Gastrocnemius medialis (tissue), 4 donors: Measurements from ENCODE around the gene PHF12. TPM values are rescaled to one million over a fixed set of nuclear protein-coding genes. Genes with fewer than 3 reads are reported as not detected.

ENCODE experiments used
- ATAC-seq, 2 donors: fragments of 150-250 bp; one replicate each; pipeline ENCODE4 v1.9.1; 2016
- DNase-seq, 2 donors: peaks; one replicate each; pipeline ENCODE4 v3.0.0-alpha.2; 2019
- H3K27ac ChIP-seq, 4 donors: fragments of 200-600 bp; sonication (generic); 1 replicate in 1 of 4; 2 replicates in 3 of 4; pipeline ENCODE4 v1.5.1; 2016 to 2018; ENCODE audit warnings: mild to moderate bottlenecking in 2 of 4, moderate library complexity in 1 of 4
- H3K27me3 ChIP-seq, 3 donors: fragments of 200-600 bp; sonication (generic) in 2 of 3; 1 replicate in 1 of 3; 2 replicates in 2 of 3; pipeline versions ENCODE4 v1.5.1 to v1.6.0; 2016 to 2019; ENCODE audit warnings: mild to moderate bottlenecking in 1 of 3, moderate library complexity in 1 of 3
- H3K36me3 ChIP-seq, 2 donors: fragments of 200-600 bp; sonication (generic) in 1 of 2; one replicate each; pipeline ENCODE4 v1.5.1; 2017 to 2018
- H3K4me1 ChIP-seq, 2 donors: fragments of 200-600 bp; sonication (generic) in 1 of 2; one replicate each; pipeline ENCODE4 v1.5.1; 2016 to 2017; ENCODE audit warnings: mild to moderate bottlenecking in 2 of 2
- H3K4me3 ChIP-seq, 4 donors: fragments of 200-600 bp; sonication (generic) in 3 of 4; 1 replicate in 1 of 4; 2 replicates in 3 of 4; pipeline ENCODE4 v1.5.1; 2016 to 2019; ENCODE audit warnings: mild to moderate bottlenecking in 2 of 4
- H3K9me3 ChIP-seq, 3 donors: fragments of 200-600 bp; sonication (generic) in 2 of 3; 1 replicate in 1 of 3; 2 replicates in 2 of 3; pipeline ENCODE4 v1.5.1; 2016 to 2019
- CTCF ChIP-seq, 5 experiments: fragments of 450-650 bp in 3 of 5; fragments of 200-600 bp in 2 of 5; sonication (generic) in 2 of 5; IDR thresholded peaks in 4 of 5; conservative IDR thresholded peaks in 1 of 5; 1 replicate in 4 of 5; 2 replicates in 1 of 5; pipeline ENCODE4 v1.5.1; 2016 to 2019; ENCODE audit warnings: antibody characterized with exemption in 5 of 5, mild to moderate bottlenecking in 3 of 5, moderate library complexity in 3 of 5
- POLR2A ChIP-seq, 2 donors: fragments of 450-650 bp; IDR thresholded peaks; one replicate each; pipeline ENCODE4 v1.6.1; 2017; ENCODE audit warnings: antibody characterized with exemption in 2 of 2, mild to moderate bottlenecking in 2 of 2, moderate library complexity in 2 of 2
- in situ Hi-C, 4 donors: fragments of 200-750 bp; cut with MboI; loops; one replicate each; pipeline versions ENCODE4 v1.15.0 to v1.8.0; 2017; ENCODE audit warnings: low sequenced_read_pairs in 4 of 4
- intact Hi-C: fragments of 100-400 bp; cut with DNase I; formaldehyde crosslinking; loops from one replicate; pipeline ENCODE4 v1.15.1; 2023; ENCODE audit warnings: low total_unique reads
- total RNA-seq, 4 donors: library from RNA; depleted of rRNA; stranded (reverse); fragments of >200 nt; gene quantifications; one replicate each; pipeline versions ENCODE4 v1.1.0 to v1.2.3, GENCODE V29; 2016

PHF12 gene
- total RNA-seq, 4 donors from 2014 or later = 22.1 to 37.3 (median 24.2) TPM

GRCh38 chr17:28912938-28913333 lies 38.4 kb downstream of the PHF12 start:
- Histone ChIP-seq H3K9me3 (no peaks in the 10 kb centered on the region), H3K27me3 (no peaks in the 10 kb centered on the region), H3K27ac (no peak overlapping the region), H3K36me3 (peaks cover 0 to 93% of the 10 kb centered on the region in 2 donors), H3K4me1 (peaks cover 0 to 24% of the 10 kb centered on the region in 2 donors), H3K4me3 (no peak overlapping the region)
- no peak for DNase-seq
- in situ Hi-C loops (loop anchor here in 2 of 4 donors (10.0 kb wide), 1 partner anchor 148 kb away; no protein-coding TSS in a partner anchor), intact Hi-C loops (no loop called here)
- TF ChIP-seq CTCF (IDR thresholded peaks at IDR 0.05 in 4 of 5, conservative IDR thresholded peaks at IDR 0.05 in 1 of 5) (no peak), POLR2A (IDR thresholded peaks at IDR 0.05) (no peak)
- ATAC-seq = no peak

- intact Hi-C loops (no loop called here), in situ Hi-C loops (loop anchor here in 2 of 4 donors (10.0 kb wide), 1 partner anchor 148 kb away; no protein-coding TSS in a partner anchor)
- ATAC-seq (no peak), DNase-seq (no peak)
- Histone ChIP-seq H3K4me3 (no peak overlapping the region), H3K9me3 (no peaks in the 10 kb centered on the region), H3K27ac (no peak overlapping the region), H3K4me1 (peaks cover 0 to 19% of the 10 kb centered on the region in 2 donors), H3K27me3 (no peaks in the 10 kb centered on the region), H3K36me3 (peaks cover 0 to 93% of the 10 kb centered on the region in 2 donors)
- TF ChIP-seq POLR2A (IDR thresholded peaks at IDR 0.05) = no peak
- TF ChIP-seq CTCF (IDR thresholded peaks at IDR 0.05 in 4 of 5, conservative IDR thresholded peaks at IDR 0.05 in 1 of 5) = no peak
Observed at GRCh38 chr17:28912281-28912937, 38.9 kb downstream of the PHF12 start.

- H3K27me3 ChIP-seq = no peaks in the 10 kb centered on the region
- no peaks in the 10 kb centered on the region for H3K9me3 ChIP-seq
- in situ Hi-C loops (loop anchor here in 2 of 4 donors (10.0 kb wide), 1 partner anchor 147 kb away; no protein-coding TSS in a partner anchor), intact Hi-C loops (no loop called here)
- ATAC-seq (no peak), DNase-seq (no peak)
- no peak overlapping the region for H3K27ac ChIP-seq
- H3K36me3 ChIP-seq = peaks cover 0 to 94% of the 10 kb centered on the region in 2 donors
- peaks cover 0 to 10% of the 10 kb centered on the region in 2 donors for H3K4me1 ChIP-seq
- H3K4me3 ChIP-seq = no peak overlapping the region
- TF ChIP-seq CTCF (IDR thresholded peaks at IDR 0.05 in 4 of 5, conservative IDR thresholded peaks at IDR 0.05 in 1 of 5) = no peak
- no peak for TF ChIP-seq POLR2A (IDR thresholded peaks at IDR 0.05)
Observed at GRCh38 chr17:28911411-28912045, 39.8 kb downstream of the PHF12 start.

GRCh38 chr17:28910534-28910933 lies 40.8 kb downstream of the PHF12 start:
- H3K36me3 ChIP-seq = peaks cover 0 to 92% of the 10 kb centered on the region in 2 donors
- peaks cover 0 to 9% of the 10 kb centered on the region in 2 donors for H3K4me1 ChIP-seq
- H3K9me3 ChIP-seq = no peaks in the 10 kb centered on the region
- DNase-seq (no peak), ATAC-seq (no peak)
- in situ Hi-C loops = loop anchor here in 2 of 4 donors (10.0 kb wide), 1 partner anchor 146 kb away; no protein-coding TSS in a partner anchor
- intact Hi-C loops = no loop called here
- H3K27me3 ChIP-seq = no peaks in the 10 kb centered on the region
- H3K27ac ChIP-seq = no peak overlapping the region
- H3K4me3 ChIP-seq = no peak overlapping the region
- TF ChIP-seq POLR2A (IDR thresholded peaks at IDR 0.05) = no peak
- no peak for TF ChIP-seq CTCF (IDR thresholded peaks at IDR 0.05 in 4 of 5, conservative IDR thresholded peaks at IDR 0.05 in 1 of 5)
